GM12864 (cell line): ENCODE measurements around the gene SSBP3.
"Not testable (repeated sequence)": the region's sequence is repeated elsewhere in the genome, so short reads cannot be mapped to it uniquely, and the experiment has no call there.

Experiments used
- DNase-seq: peaks from one replicate; pipeline ENCODE4 v3.0.0-alpha.2; 2011; ENCODE audit warnings: low read depth
- H3K4me3 ChIP-seq: 2 replicates; pipeline ENCODE4 v1.5.1; 2011; ENCODE audit warnings: mild to moderate bottlenecking, low read depth, low read length, control low read depth
- CTCF ChIP-seq: IDR thresholded peaks from 2 replicates; pipeline ENCODE4 v1.5.1; 2011; ENCODE audit warnings: low read depth, mild to moderate bottlenecking, moderate library complexity, low read length, control low read depth, inconsistent platforms; ENCODE audit errors: missing control alignments

The SSBP3 gene

GRCh38 chr1:54240741-54241335 is 165.4 kb downstream of the SSBP3 start:
- TF ChIP-seq CTCF, result no peak
- DNase-seq, result no peak
- H3K4me3 ChIP-seq, result no peak overlapping the region

- TF ChIP-seq CTCF, result no peak
- no peak for DNase-seq
- H3K4me3 ChIP-seq, result no peak overlapping the region
Observed at GRCh38 chr1:54239631-54240031, 166.6 kb downstream of the SSBP3 start.

GRCh38 chr1:54239035-54239383 is 167.2 kb downstream of the SSBP3 start:
- no peak for DNase-seq

GRCh38 chr1:54238353-54239034 is 167.7 kb downstream of the SSBP3 start:
- no peak overlapping the region for H3K4me3 ChIP-seq
- DNase-seq, result no peak
- TF ChIP-seq CTCF, result no peak

More at GRCh38 chr1:54239035-54239383, 167.2 kb downstream of the SSBP3 start:
- TF ChIP-seq CTCF, result no peak
- H3K4me3 ChIP-seq, result no peak overlapping the region

- H3K4me3 ChIP-seq, result no peak overlapping the region
- no peak for DNase-seq
- no peak for TF ChIP-seq CTCF
Observed at GRCh38 chr1:54237586-54237985, 168.6 kb downstream of the SSBP3 start.

GRCh38 chr1:54234284-54234683 is 171.9 kb downstream of the SSBP3 start:
- no peak overlapping the region for H3K4me3 ChIP-seq
- TF ChIP-seq CTCF, result no peak
- no peak for DNase-seq

GRCh38 chr1:54233196-54233595 is 173.0 kb downstream of the SSBP3 start:
- not testable (repeated sequence) for DNase-seq

More at GRCh38 chr1:54233196-54233595, 173.0 kb downstream of the SSBP3 start:
- H3K4me3 ChIP-seq, result not testable (repeated sequence)
